SK-N-MC (cell line): ENCODE measurements around the gene UMPS.
"Not testable (repeated sequence)": the region's sequence is repeated elsewhere in the genome, so short reads cannot be mapped to it uniquely, and the experiment has no call there.

Experiments used
- DNase-seq: peaks from one replicate; pipeline ENCODE4 v3.0.0-alpha.2; 2011; ENCODE audit warnings: low read depth, low spot score
- H3K27ac ChIP-seq: fragments of 200-600 bp; sonication (generic); 2 replicates; pipeline ENCODE4 v1.5.1; 2016; ENCODE audit warnings: mixed run types
- H3K36me3 ChIP-seq: fragments of 200-600 bp; sonication (generic); 2 replicates; pipeline ENCODE4 v1.6.1; 2017; ENCODE audit warnings: antibody characterized with exemption, low read length, mixed read lengths; ENCODE audit not compliant: insufficient read depth
- H3K4me3 ChIP-seq: fragments of 200-600 bp; sonication (generic); 2 replicates; pipeline ENCODE4 v1.5.1; 2016
- H3K9ac ChIP-seq: fragments of 200-600 bp; sonication (generic); 2 replicates; pipeline ENCODE4 v1.8.0; 2017; ENCODE audit warnings: mixed run types, mixed read lengths; ENCODE audit not compliant: insufficient read length
- H3K9me3 ChIP-seq: fragments of 200-600 bp; sonication (generic); 2 replicates; pipeline ENCODE4 v1.6.1; 2017; ENCODE audit warnings: low read depth, mild to moderate bottlenecking, antibody characterized with exemption, low read length, moderate library complexity, mixed read lengths
- EZH2 ChIP-seq: fragments of 200-600 bp; sonication (generic); IDR thresholded peaks from one replicate; pipeline ENCODE4 v1.6.1; 2017; ENCODE audit warnings: antibody characterized with exemption
- FOXP2 ChIP-seq: optimal IDR thresholded peaks from 2 replicates; pipeline ENCODE3; 2011; ENCODE audit warnings: mild to moderate bottlenecking, moderate library complexity; ENCODE audit not compliant: insufficient read depth; ENCODE audit errors: extremely low read length, control extremely low read depth
- POLR2AphosphoS5 ChIP-seq: IDR thresholded peaks from 2 replicates; pipeline ENCODE4 v1.6.1; 2012; ENCODE audit warnings: mild to moderate bottlenecking, low read depth, low read length, borderline replicate concordance

UMPS gene

DNA sequence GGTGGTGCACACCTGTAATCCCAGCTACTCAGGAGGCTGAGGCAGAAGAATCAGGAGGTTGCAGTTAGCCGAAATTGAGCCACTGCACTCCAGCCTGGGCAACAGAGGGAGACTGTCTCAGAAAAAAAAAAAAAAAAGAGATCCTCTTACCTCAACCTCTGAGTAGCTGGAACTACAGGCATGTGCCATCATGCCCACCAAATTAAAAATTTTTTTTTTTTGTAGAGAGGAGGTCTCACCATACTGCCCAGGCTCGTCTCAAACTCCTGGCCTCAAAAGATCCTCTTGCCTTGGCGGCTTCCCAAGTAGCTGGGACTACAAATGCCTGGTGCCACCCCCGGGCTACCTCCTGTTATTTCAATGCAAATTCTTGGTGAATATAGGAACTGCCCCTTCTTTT, 1.5 kb downstream of the UMPS start:
- Histone ChIP-seq H3K27ac (no peak overlapping the region), H3K9me3 (no peaks in the 10 kb centered on the region), H3K9ac (peak overlapping the region; percentile 13), H3K4me3 (peak overlapping the region; percentile 93), H3K36me3 (peaks cover 50% of the 10 kb centered on the region)
- DNase-seq = no peak
- no peak for TF ChIP-seq POLR2AphosphoS5
- no peak for TF ChIP-seq EZH2
- no peak for TF ChIP-seq FOXP2

DNA sequence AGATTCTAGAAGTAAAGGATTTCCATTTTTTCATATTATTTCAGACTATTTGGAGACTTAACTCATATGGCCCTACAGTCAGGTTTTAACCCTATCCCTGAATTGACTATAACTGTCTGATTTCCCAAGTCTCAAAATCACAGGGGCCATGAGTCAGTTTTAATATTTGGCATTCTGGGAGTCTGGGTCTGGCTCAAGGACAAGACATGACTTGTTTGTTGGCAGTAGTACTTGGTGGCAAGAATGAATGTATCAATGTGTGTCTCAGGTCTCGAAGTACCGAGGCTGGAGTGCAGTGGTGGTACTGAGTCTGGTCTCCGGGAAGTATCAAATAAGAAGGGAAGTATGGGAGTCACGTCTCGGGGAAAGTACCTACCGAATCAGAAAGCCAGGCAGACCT, 10.8 kb downstream of the UMPS start:
- Histone ChIP-seq H3K36me3 (peaks cover 94% of the 10 kb centered on the region), H3K9me3 (no peaks in the 10 kb centered on the region), H3K27ac (no peak overlapping the region), H3K4me3 (no peak overlapping the region), H3K9ac (no peak overlapping the region)
- TF ChIP-seq POLR2AphosphoS5 (no peak), FOXP2 (no peak), EZH2 (no peak)
- DNase-seq = no peak

DNA sequence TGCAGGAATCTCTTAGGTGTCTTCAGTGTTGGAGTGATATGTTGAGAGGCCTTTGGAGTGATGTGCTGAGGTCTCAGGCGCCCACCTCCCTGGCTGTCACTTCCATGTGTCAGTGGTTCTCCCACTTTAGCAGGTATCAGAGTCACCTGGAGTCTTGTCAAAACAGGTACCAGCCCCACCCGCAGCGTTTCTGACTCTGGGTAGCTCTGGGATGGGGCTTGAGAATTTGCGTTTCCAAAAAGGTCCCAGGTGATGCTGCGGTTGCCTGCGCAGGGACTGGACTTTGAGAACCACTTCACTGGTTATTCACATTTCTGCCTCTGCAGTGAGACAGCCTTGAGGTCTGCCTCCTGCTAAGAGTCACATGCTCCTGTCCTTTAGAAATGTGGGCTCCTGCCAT, 15.5 kb downstream of the UMPS start:
- TF ChIP-seq POLR2AphosphoS5 (no peak), FOXP2 (no peak), EZH2 (no peak)
- H3K36me3 ChIP-seq = peaks cover 60% of the 10 kb centered on the region
- peak overlapping the region; percentile 72 for H3K27ac ChIP-seq
- no peak for DNase-seq
- H3K4me3 ChIP-seq = no peak overlapping the region
- no peaks in the 10 kb centered on the region for H3K9me3 ChIP-seq
- no peak overlapping the region for H3K9ac ChIP-seq

DNA sequence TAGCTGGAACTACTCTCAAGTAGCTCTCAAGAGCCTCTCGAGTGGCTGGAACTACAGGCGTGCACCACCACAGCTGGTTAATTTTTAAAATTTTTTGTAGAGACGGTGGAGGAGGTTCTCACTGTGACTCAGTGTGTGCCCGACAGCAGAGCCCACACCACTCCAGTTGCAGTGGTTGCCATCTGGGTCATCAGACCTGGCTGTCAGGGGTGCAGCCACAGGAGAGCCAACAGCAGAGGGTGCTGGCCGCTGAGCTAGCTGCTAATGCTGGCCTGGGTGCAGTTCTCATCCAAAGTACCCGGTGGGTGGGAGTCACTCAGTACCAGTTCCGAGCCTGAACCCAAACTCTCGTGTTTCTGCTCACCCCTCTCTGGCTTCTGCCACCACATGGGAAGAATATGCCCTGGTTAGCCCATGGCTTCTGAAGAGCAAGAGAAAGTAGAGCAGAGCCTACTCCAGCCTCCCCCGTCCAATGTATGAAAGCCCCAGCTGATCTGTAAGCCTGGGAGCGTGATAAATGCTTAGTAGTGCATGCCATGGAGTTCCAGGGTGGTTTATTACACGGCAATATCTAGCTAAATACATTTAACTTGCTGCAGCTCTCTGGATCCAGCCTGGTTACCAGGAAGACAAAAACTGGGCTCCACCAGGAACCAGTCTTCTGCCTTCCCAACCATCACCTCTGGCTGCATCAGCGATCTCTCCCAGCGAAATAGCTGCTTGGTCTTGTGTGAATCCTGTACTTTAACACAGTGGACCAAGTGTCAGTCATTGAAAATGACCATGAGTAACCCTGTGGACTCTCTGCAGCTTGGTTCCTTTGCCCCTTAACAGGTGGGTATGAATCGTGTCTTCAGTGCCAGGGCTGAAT, 17.1 kb downstream of the UMPS start:
- DNase-seq = no peak
- H3K9me3 ChIP-seq = no peaks in the 10 kb centered on the region

DNA sequence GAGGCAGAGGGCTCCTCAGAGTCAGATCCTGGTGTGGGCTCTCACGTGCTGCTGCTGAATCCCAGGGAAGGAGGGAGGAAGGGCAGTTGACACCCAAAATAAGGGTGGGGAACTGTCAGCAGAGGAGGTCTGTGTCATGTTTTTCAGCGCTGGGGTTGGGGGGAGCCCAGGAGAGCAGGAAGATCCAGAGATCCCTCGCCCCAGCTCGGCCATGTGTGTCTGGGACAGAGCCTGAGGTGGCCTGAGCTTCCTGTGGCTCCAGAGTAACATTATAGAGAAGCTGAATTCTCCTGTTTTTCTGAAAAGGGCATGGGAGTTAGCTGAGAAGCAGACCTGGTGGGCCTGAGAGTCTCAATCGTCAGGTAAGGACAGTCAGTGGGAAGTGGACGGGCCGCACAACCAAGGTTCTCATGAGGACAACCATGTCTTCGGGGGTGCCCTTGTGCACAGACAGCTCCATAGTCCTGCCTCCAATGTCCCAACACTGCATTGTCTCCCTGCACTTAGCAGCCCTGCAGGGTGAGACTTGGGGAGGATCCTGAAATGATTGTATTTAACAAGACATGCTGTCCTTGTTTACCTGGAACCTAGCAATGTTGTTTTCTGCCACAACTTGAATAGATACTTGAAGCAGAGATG, 18.4 kb downstream of the UMPS start:
- peaks cover 35% of the 10 kb centered on the region for H3K36me3 ChIP-seq
- no peak for TF ChIP-seq EZH2
- TF ChIP-seq POLR2AphosphoS5 = peak; percentile 55; the same call in 1 of the 2 replicates
- no peak overlapping the region for H3K4me3 ChIP-seq
- H3K9ac ChIP-seq = no peak overlapping the region
- H3K27ac ChIP-seq = peak overlapping the region; percentile 78
- no peak for DNase-seq
- H3K9me3 ChIP-seq = no peaks in the 10 kb centered on the region

More for the DNA sequence above, 17.1 kb downstream of the UMPS start:
- peak overlapping the region; percentile 65 for H3K27ac ChIP-seq
- no peak overlapping the region for H3K4me3 ChIP-seq
- peaks cover 44% of the 10 kb centered on the region for H3K36me3 ChIP-seq
- H3K9ac ChIP-seq = no peak overlapping the region
- TF ChIP-seq POLR2AphosphoS5 = peak; percentile 66
- TF ChIP-seq FOXP2 = no peak

DNA sequence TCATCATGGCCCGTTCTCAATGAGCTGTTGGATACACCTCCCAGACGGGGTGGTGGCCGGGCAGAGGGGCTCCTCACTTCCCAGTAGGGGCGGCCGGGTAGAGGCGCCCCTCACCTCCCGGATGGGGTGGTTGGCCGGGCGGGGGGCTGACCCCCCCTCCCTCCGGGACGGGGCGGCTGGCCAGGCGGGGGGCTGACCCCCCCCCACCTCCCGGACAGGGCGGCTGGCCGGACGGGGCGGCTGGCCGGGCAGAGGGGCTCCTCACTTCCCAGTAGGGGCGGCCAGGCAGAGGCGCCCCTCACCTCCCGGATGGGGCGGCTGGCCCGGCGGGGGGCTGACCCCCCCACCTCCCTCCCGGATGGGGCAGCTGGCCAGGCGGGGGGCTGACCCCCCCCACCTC, 19.6 kb downstream of the UMPS start:
- H3K4me3 ChIP-seq, DNase-seq, H3K27ac ChIP-seq, H3K9me3 ChIP-seq, H3K9ac ChIP-seq: not testable (repeated sequence)
- peaks cover 23% of the 10 kb centered on the region for H3K36me3 ChIP-seq

- DNase-seq = no peak
- Histone ChIP-seq H3K27ac (no peak overlapping the region), H3K9ac (no peak overlapping the region), H3K36me3 (peaks cover 7% of the 10 kb centered on the region), H3K9me3 (no peaks in the 10 kb centered on the region), H3K4me3 (no peak overlapping the region)
- no peak for TF ChIP-seq POLR2AphosphoS5
- TF ChIP-seq FOXP2 = no peak
- no peak for TF ChIP-seq EZH2
These were observed 21.2 kb downstream of the UMPS start for GRCh38 chr3:124751501-124751900.

DNA sequence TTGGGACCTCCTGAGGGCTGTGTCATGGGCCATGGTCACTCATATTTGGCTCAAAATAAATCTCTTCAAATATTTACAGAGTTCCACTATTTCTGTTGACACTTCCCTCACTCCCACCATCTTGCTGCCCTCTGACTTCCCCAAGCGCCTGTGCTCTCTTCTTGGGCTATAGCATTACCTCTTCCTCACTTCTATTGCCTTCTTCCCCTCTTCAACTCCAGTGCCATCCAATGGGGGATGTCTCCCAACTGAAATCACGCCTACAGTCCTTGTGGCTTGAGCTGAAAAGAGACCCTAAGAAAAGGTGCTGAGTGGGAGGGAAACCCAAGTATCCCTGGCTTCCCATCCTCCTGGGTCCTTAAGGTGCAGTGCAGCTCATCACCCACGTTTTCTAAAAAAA, 21.8 kb downstream of the UMPS start:
- Histone ChIP-seq H3K4me3 (no peak overlapping the region), H3K9ac (no peak overlapping the region), H3K27ac (no peak overlapping the region), H3K9me3 (no peaks in the 10 kb centered on the region), H3K36me3 (peaks cover 2% of the 10 kb centered on the region; the same call in 1 of the 2 replicates)
- no peak for DNase-seq
- TF ChIP-seq FOXP2 = no peak
- no peak for TF ChIP-seq POLR2AphosphoS5
- no peak for TF ChIP-seq EZH2

GRCh38 chr3:124757926-124758325, 27.7 kb downstream of the UMPS start:
- not testable (repeated sequence) for H3K9ac ChIP-seq, H3K4me3 ChIP-seq, H3K36me3 ChIP-seq, H3K9me3 ChIP-seq, H3K27ac ChIP-seq, DNase-seq
